LNCaP clone FGC (cell line): ENCODE measurements around the gene ATP5ME.
"Not testable (repeated sequence)": the region's sequence is repeated elsewhere in the genome, so short reads cannot be mapped to it uniquely, and the experiment has no call there.

Experiments used
- DNase-seq: peaks from one replicate; pipeline ENCODE4 v3.0.0-alpha.2; 2011; ENCODE audit warnings: low read depth
- H3K4me3 ChIP-seq: 2 replicates; pipeline ENCODE4 v1.5.1; 2011; ENCODE audit warnings: mild to moderate bottlenecking, low read depth, low read length, control low read depth
- TF ChIP-seq, protein P1 (sequence below): IDR thresholded peaks from 2 replicates; pipeline ENCODE4 v1.5.1; 2012; ENCODE audit warnings: mild to moderate bottlenecking; ENCODE audit not compliant: control insufficient read depth, insufficient read depth; ENCODE audit errors: extremely low read depth

ATP5ME gene

GRCh38 chr4:647481-647880 lies 26.6 kb downstream of the ATP5ME start:
- DNase-seq, result no peak
- no peak overlapping the region for H3K4me3 ChIP-seq
- TF ChIP-seq, protein P1, sequence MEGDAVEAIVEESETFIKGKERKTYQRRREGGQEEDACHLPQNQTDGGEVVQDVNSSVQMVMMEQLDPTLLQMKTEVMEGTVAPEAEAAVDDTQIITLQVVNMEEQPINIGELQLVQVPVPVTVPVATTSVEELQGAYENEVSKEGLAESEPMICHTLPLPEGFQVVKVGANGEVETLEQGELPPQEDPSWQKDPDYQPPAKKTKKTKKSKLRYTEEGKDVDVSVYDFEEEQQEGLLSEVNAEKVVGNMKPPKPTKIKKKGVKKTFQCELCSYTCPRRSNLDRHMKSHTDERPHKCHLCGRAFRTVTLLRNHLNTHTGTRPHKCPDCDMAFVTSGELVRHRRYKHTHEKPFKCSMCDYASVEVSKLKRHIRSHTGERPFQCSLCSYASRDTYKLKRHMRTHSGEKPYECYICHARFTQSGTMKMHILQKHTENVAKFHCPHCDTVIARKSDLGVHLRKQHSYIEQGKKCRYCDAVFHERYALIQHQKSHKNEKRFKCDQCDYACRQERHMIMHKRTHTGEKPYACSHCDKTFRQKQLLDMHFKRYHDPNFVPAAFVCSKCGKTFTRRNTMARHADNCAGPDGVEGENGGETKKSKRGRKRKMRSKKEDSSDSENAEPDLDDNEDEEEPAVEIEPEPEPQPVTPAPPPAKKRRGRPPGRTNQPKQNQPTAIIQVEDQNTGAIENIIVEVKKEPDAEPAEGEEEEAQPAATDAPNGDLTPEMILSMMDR, result no peak

DNA sequence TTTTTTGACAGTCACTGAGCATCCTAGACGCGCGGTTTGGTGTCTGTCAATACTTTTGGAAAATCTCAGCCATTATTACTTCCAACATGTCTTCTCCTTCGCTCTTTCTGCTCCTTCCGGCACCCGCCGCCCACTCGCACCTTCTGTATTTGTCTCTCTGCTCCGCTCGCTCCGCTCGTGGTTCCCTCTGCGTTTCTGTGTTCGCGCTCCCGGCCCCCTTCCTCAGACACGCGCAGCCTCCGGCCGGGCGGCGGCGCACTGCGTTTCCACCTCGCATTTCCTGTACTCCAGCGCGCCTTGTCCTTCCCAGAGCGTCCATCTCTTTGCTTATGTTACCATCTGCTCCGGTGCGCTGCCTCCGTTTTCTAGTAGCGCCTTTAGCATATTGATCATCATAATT lies 27.6 kb downstream of the ATP5ME start:
- no peak for DNase-seq
- TF ChIP-seq, protein P1, result no peak

GRCh38 chr4:642366-642765 lies 31.7 kb downstream of the ATP5ME start:
- DNase-seq, H3K4me3 ChIP-seq: not testable (repeated sequence)

More for the DNA sequence above, 27.6 kb downstream of the ATP5ME start:
- no peak overlapping the region for H3K4me3 ChIP-seq

- no peak overlapping the region for H3K4me3 ChIP-seq
- no peak for DNase-seq
- TF ChIP-seq, protein P1, result no peak
Observed at GRCh38 chr4:637536-638280, 36.4 kb downstream of the ATP5ME start.

- no peak overlapping the region for H3K4me3 ChIP-seq
- no peak for DNase-seq
- TF ChIP-seq, protein P1, result no peak
Observed at GRCh38 chr4:636628-637159, 37.4 kb downstream of the ATP5ME start.

DNA sequence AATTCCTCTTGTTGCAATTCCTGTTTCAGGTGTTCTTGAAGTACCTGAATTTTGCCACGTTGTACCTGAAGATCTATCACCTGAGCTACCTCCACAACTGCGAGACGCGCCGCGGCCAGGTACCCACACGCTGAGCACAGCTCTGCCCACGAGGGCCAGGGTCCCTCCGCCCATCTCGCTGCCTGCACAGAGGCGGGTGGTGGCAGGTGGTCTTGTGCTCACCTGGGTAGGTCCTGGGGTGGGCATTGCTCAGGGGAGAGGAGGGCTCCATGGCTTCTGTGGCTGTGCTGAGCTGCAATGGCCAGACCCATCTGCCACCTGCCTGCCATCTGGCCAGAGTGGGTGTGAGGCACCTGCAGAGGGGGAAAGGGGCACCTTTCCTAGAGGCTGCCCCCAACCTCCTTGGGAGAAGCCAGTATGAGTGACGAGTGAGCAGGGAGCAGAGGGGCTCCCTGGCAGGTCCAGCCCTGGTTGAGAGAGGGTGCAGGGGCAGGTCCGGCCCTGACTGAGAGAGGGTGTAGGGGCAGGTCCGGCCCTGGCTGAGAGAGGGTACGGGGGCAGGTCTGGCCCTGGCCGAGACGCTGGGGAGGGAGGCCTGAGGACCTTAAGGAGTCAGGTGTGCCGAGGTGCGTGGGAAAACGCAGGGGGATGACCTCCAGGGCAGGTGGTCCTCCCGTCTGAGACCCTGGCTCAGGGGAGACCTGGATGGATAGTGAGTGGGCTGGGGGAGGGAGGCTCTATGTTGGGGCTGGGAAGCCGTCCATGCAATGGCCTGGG lies 38.0 kb downstream of the ATP5ME start:
- H3K4me3 ChIP-seq, result no peak overlapping the region
- TF ChIP-seq, protein P1, result no peak
- DNase-seq, result no peak

GRCh38 chr4:635066-635835 lies 38.8 kb downstream of the ATP5ME start:
- not testable (repeated sequence) for H3K4me3 ChIP-seq, DNase-seq
